GM12873 (cell line): ENCODE data around the gene UBA6.

ENCODE experiments used
- CTCF ChIP-seq: IDR thresholded peaks from 2 replicates; pipeline ENCODE4 v1.5.1; 2012; ENCODE audit warnings: low read depth, mild to moderate bottlenecking, moderate library complexity, low read length, control low read depth; ENCODE audit not compliant: insufficient read depth; ENCODE audit errors: missing control alignments

The UBA6 gene

GRCh38 chr4:67721315-67721769 lies 20.4 kb upstream of the UBA6 start:
- TF ChIP-seq CTCF: no peak

- TF ChIP-seq CTCF: no peak
Observed at GRCh38 chr4:67719953-67720617, 19.1 kb upstream of the UBA6 start.

GRCh38 chr4:67718848-67719247 lies 17.9 kb upstream of the UBA6 start:
- TF ChIP-seq CTCF: no peak

- no peak for TF ChIP-seq CTCF
Observed at GRCh38 chr4:67717586-67717985, 16.6 kb upstream of the UBA6 start.

GRCh38 chr4:67714955-67715354 lies 14.0 kb upstream of the UBA6 start:
- no peak for TF ChIP-seq CTCF

- no peak for TF ChIP-seq CTCF
Observed at GRCh38 chr4:67714248-67714583, 13.3 kb upstream of the UBA6 start.

GRCh38 chr4:67713529-67714247 lies 12.7 kb upstream of the UBA6 start:
- TF ChIP-seq CTCF: no peak
